Brain pericyte (primary cell): Measurements from ENCODE around the gene CCDC170.
"Not testable (repeated sequence)": the region's sequence is repeated elsewhere in the genome, so short reads cannot be mapped to it uniquely, and the experiment has no call there.

ENCODE experiments used
- DNase-seq: peaks from one replicate; pipeline ENCODE4 v3.0.0-alpha.2; 2012; ENCODE audit warnings: low read depth, low spot score

The CCDC170 gene

GRCh38 chr6:151493161-151493803 lies 535 bp upstream of the CCDC170 start:
- DNase-seq: no peak

GRCh38 chr6:151494235-151494935 lies 568 bp downstream of the CCDC170 start:
- DNase-seq: no peak

GRCh38 chr6:151494936-151495320 lies 1.1 kb downstream of the CCDC170 start:
- DNase-seq: no peak

- no peak for DNase-seq
Measured at GRCh38 chr6:151495380-151495779, 1.6 kb downstream of the CCDC170 start.

- DNase-seq: no peak
Measured at GRCh38 chr6:151497905-151498304, 4.1 kb downstream of the CCDC170 start.

- DNase-seq: no peak
Measured at GRCh38 chr6:151498327-151498726, 4.5 kb downstream of the CCDC170 start.

- DNase-seq: no peak
Measured at GRCh38 chr6:151499551-151499950, 5.7 kb downstream of the CCDC170 start.

GRCh38 chr6:151501511-151502136 lies 7.8 kb downstream of the CCDC170 start:
- DNase-seq: no peak

- DNase-seq: no peak
Measured at GRCh38 chr6:151502499-151502898, 8.7 kb downstream of the CCDC170 start.

- DNase-seq: no peak
Measured at GRCh38 chr6:151506761-151507160, 12.9 kb downstream of the CCDC170 start.

GRCh38 chr6:151509048-151509447 lies 15.2 kb downstream of the CCDC170 start:
- no peak for DNase-seq

GRCh38 chr6:151512481-151512880 lies 18.7 kb downstream of the CCDC170 start:
- no peak for DNase-seq

- no peak for DNase-seq
Measured at GRCh38 chr6:151514000-151514730, 20.3 kb downstream of the CCDC170 start.

GRCh38 chr6:151518992-151519391 lies 25.2 kb downstream of the CCDC170 start:
- DNase-seq: not testable (repeated sequence)

GRCh38 chr6:151523034-151523433 lies 29.2 kb downstream of the CCDC170 start:
- no peak for DNase-seq

GRCh38 chr6:151524059-151524458 lies 30.2 kb downstream of the CCDC170 start:
- DNase-seq: no peak

- no peak for DNase-seq
Measured at GRCh38 chr6:151534576-151534975, 40.8 kb downstream of the CCDC170 start.

- DNase-seq: no peak
Measured at GRCh38 chr6:151535476-151536187, 41.8 kb downstream of the CCDC170 start.

GRCh38 chr6:151536188-151536479 lies 42.3 kb downstream of the CCDC170 start:
- DNase-seq: no peak

GRCh38 chr6:151537556-151537955 lies 43.7 kb downstream of the CCDC170 start:
- DNase-seq: no peak

- DNase-seq: no peak
Measured at GRCh38 chr6:151539506-151540268, 45.9 kb downstream of the CCDC170 start.
